ENCODE results near the gene EXO5.
"Not testable (repeated sequence)": the region's sequence is repeated elsewhere in the genome, so short reads cannot be mapped to it uniquely, and the experiment has no call there.

- TF ChIP-seq, protein P1, sequence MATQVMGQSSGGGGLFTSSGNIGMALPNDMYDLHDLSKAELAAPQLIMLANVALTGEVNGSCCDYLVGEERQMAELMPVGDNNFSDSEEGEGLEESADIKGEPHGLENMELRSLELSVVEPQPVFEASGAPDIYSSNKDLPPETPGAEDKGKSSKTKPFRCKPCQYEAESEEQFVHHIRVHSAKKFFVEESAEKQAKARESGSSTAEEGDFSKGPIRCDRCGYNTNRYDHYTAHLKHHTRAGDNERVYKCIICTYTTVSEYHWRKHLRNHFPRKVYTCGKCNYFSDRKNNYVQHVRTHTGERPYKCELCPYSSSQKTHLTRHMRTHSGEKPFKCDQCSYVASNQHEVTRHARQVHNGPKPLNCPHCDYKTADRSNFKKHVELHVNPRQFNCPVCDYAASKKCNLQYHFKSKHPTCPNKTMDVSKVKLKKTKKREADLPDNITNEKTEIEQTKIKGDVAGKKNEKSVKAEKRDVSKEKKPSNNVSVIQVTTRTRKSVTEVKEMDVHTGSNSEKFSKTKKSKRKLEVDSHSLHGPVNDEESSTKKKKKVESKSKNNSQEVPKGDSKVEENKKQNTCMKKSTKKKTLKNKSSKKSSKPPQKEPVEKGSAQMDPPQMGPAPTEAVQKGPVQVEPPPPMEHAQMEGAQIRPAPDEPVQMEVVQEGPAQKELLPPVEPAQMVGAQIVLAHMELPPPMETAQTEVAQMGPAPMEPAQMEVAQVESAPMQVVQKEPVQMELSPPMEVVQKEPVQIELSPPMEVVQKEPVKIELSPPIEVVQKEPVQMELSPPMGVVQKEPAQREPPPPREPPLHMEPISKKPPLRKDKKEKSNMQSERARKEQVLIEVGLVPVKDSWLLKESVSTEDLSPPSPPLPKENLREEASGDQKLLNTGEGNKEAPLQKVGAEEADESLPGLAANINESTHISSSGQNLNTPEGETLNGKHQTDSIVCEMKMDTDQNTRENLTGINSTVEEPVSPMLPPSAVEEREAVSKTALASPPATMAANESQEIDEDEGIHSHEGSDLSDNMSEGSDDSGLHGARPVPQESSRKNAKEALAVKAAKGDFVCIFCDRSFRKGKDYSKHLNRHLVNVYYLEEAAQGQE (IDR thresholded peaks at IDR 0.05; ENCODE audit: borderline replicate concordance) = not testable (repeated sequence)
- not testable (repeated sequence) for TF ChIP-seq CTCF (IDR thresholded peaks at IDR 0.05; ENCODE audit: poor library complexity, severe bottlenecking); POLR2AphosphoS5 (IDR thresholded peaks at IDR 0.05); EZH2 (IDR thresholded peaks at IDR 0.05; ENCODE audit: borderline replicate concordance, insufficient read depth, low read length, poor library complexity, severe bottlenecking); RAD21 (conservative IDR thresholded peaks at IDR 0.05); SMC3 (conservative IDR thresholded peaks at IDR 0.05; ENCODE audit: poor library complexity)
Measured at GRCh38 chr1:40558241-40558640, 49.7 kb downstream of the EXO5 start.

All from neural cell (in vitro differentiated cells).